HepG2 (cell line): ENCODE data around the gene ANKRA2. TPM values are rescaled to one million over a fixed set of nuclear protein-coding genes. Genes with fewer than 3 reads are reported as not detected.

ENCODE experiments used
- ATAC-seq: fragments of 200-7000 bp; cut with Tn5 transposase; 3 replicates; pipeline ENCODE4 v1.9.1; 2020; ENCODE audit warnings: mild to moderate bottlenecking, moderate library complexity
- BruUV-seq: library from RNA; stranded (reverse); fragments of 400-500 nt; replicated peaks from 2 replicates; lab custom pipeline; 2021; lab: Mats Ljungman, UMichigan
- CTCF ChIA-PET: fragments of 300-600 bp; formaldehyde crosslinking; extraction: SDS; loops from one replicate; lab custom pipeline; 2021; ENCODE audit warnings: low total read pairs, inconsistent platforms, low intra/inter-chr PET ratio; lab: Yijun Ruan, JAX
- POLR2A ChIA-PET: fragments of 350-600 bp; sonication (Branson Sonifier 250); formaldehyde crosslinking; loops from one replicate; lab custom pipeline; 2020; ENCODE audit warnings: antibody characterized with exemption, inconsistent platforms; lab: Yijun Ruan, JAX
- DNase-seq: peaks from one replicate; pipeline ENCODE4 v3.0.0-alpha.2; 2015; ENCODE audit warnings: low spot score
- FAIRE-seq: peaks from 3 replicates; lab custom pipeline; 2011; peaks lifted over from hg19 to GRCh38; lab: Jason Lieb, UNC
- H2AFZ ChIP-seq: one replicate; pipeline ENCODE4 v1.6.1; 2011; ENCODE audit warnings: low read length, inconsistent platforms
- H3K27ac ChIP-seq: fragments of 300-600 bp; 3 replicates; pipeline ENCODE4 v1.8.0; 2011; ENCODE audit warnings: mixed run types, mild to moderate bottlenecking, mixed read lengths, low read length, inconsistent platforms; ENCODE audit not compliant: insufficient read depth; ENCODE audit errors: extremely low read length
- H3K27me3 ChIP-seq, 2 experiments: fragments of 200-600 bp in 1 of 2; 2 replicates in 1 of 2; 3 replicates in 1 of 2; pipeline versions ENCODE4 v1.6.0 to v1.8.0; 2011; ENCODE audit warnings: low read length in 2 of 2, mild to moderate bottlenecking in 2 of 2, moderate library complexity in 2 of 2, inconsistent platforms in 1 of 2; ENCODE audit not compliant: insufficient read depth in 2 of 2, control insufficient read depth in 1 of 2
- H3K36me3 ChIP-seq, 2 experiments: fragments of 200-600 bp in 1 of 2; replicated peaks in 1 of 2; 2 replicates in 1 of 2; 3 replicates in 1 of 2; pipeline versions ENCODE4 v1.5.1 to v1.8.0; 2011; ENCODE audit warnings: low read length in 2 of 2, inconsistent platforms in 1 of 2; ENCODE audit not compliant: insufficient read depth in 2 of 2, control insufficient read depth in 1 of 2
- H3K4me1 ChIP-seq: 2 replicates; pipeline ENCODE4 v1.5.1; 2012; ENCODE audit warnings: low read length, inconsistent platforms; ENCODE audit not compliant: insufficient read depth
- H3K4me2 ChIP-seq: 2 replicates; pipeline ENCODE4 v1.6.0; 2011; ENCODE audit warnings: low read depth, low read length, inconsistent platforms
- H3K4me3 ChIP-seq, 3 experiments: fragments of 200-600 bp in 1 of 3; sonication (generic), shearing (Covaris generic) in 1 of 3; replicated peaks in 1 of 3; 2 replicates each; pipeline ENCODE4 v1.5.1; 2011 to 2016; ENCODE audit warnings: low read length in 3 of 3, inconsistent platforms in 2 of 3, low read depth in 2 of 3, mild to moderate bottlenecking in 2 of 3, control low read depth in 1 of 3, mixed read lengths in 1 of 3; ENCODE audit not compliant: insufficient read depth in 1 of 3
- H3K79me2 ChIP-seq: one replicate; pipeline ENCODE4 v1.6.1; 2011; ENCODE audit warnings: low read length, inconsistent platforms; ENCODE audit not compliant: insufficient read depth
- H3K9ac ChIP-seq: 2 replicates; pipeline ENCODE4 v1.6.0; 2011; ENCODE audit warnings: mild to moderate bottlenecking, low read depth, low read length, inconsistent platforms; ENCODE audit not compliant: insufficient read depth
- H3K9me3 ChIP-seq: 2 replicates; pipeline ENCODE4 v1.5.1; 2012; ENCODE audit warnings: mild to moderate bottlenecking, low read length
- H4K20me1 ChIP-seq: 2 replicates; pipeline ENCODE4 v1.6.0; 2011; ENCODE audit warnings: inconsistent platforms, mild to moderate bottlenecking, low read length, moderate library complexity; ENCODE audit not compliant: insufficient read depth
- KDM5B ChIP-seq: sonication (generic); formaldehyde crosslinking; IDR thresholded peaks from 2 replicates; pipeline ENCODE4 v1.4.0; 2020; ENCODE audit warnings: missing genetic modification reagents, mild to moderate bottlenecking, borderline replicate concordance
- SAP130 ChIP-seq: IDR thresholded peaks from 2 replicates; pipeline ENCODE4 v1.6.1; 2016; ENCODE audit warnings: low read depth
- ZNF513 ChIP-seq: sonication (generic); formaldehyde crosslinking; conservative IDR thresholded peaks from 2 replicates; pipeline ENCODE4 v1.5.0; 2020; ENCODE audit warnings: missing genetic modification reagents
- ZNF589 ChIP-seq: sonication (generic); formaldehyde crosslinking; conservative IDR thresholded peaks from 2 replicates; pipeline ENCODE4 v1.8.0; 2022; ENCODE audit warnings: mild to moderate bottlenecking, moderate library complexity, missing genetic modification reagents
- WGBS: methylation state at CpG from one replicate; pipeline ENCODE4 v1.1.6; 2017; ENCODE audit warnings: low lambda C conversion rate; 5-methylcytosine and 5-hydroxymethylcytosine counted together
- in situ Hi-C: cut with HindIII; loops from 2 replicates; pipeline ENCODE4 v1.10.0; 2017; ENCODE audit warnings: low pct_unique_long_range_greater_than_20kb; ENCODE audit not compliant: extremely low pct_ligation_motif_present
- intact Hi-C: fragments of 100-400 bp; cut with micrococcal nuclease; formaldehyde crosslinking; loops from one replicate; pipeline ENCODE4 v1.10.0; 2022; ENCODE audit not compliant: unreplicated experiment
- polyA plus RNA-seq, 8 experiments: library from polyadenylated mRNA; depleted of rRNA in 3 of 8; stranded (reverse) in 7 of 8; unstranded in 1 of 8; fragments of >200 nt; fragmentation: Illumina TruSeq in 4 of 8; extraction: Trizol in 4 of 8; gene quantifications; 2 replicates each; pipeline versions ENCODE4 v1.2.1 to v1.2.3, GENCODE V29; 2011 to 2016; ENCODE audit warnings: low read depth in 4 of 8, missing spikeins in 1 of 8, mixed read lengths in 1 of 8; ENCODE audit not compliant: insufficient read depth in 1 of 8
- total RNA-seq, 5 experiments: library from RNA; depleted of rRNA; stranded (reverse); fragments of >200 nt; fragmentation: Illumina TruSeq; extraction: Trizol; gene quantifications; 2 replicates each; pipeline ENCODE4 v1.2.3, GENCODE V29; 2016; ENCODE audit warnings: low read depth in 1 of 5

Gene ANKRA2
- total and polyA plus RNA-seq, 2 of the 13 experiments (the other 11 are each of a cell fraction or from before 2014, with no cell fraction given): 23.6 to 33.6 TPM

DNA sequence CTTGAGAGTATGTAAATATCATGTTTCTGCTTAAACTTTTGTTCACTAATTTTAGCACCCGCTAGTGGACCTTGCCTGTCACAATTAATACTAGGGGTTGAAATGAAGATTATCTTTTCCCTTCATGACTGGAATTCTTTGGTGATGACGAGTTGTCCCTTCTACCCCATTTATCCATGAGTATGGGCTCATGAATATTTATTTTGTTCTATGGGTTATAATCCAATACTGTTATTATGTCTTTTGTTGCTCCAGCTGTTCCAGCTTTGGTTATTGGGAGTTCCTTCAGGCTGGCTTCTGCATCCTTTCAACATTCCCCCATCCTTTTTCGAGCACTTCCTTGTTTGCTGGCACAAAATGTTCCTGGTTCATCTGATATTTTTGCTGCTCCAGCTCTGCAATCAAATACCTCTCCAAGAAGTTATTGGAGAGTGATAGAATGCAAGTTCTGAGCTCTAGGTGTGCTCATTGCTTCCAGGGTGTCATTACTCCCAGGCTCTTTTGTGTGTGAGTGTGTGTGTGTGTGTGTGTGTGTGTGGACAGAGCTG, 40.8 kb upstream of the ANKRA2 start:
- CTCF ChIA-PET: no interaction called here

More for the DNA sequence above, 40.8 kb upstream of the ANKRA2 start:
- in situ Hi-C loops (no loop called here), intact Hi-C loops (no loop called here)
- POLR2A ChIA-PET: no interaction called here
- Histone ChIP-seq H3K4me3 (no peak overlapping the region), H2AFZ (no peak overlapping the region), H3K9ac (no peak overlapping the region), H3K27me3 (no peaks in the 10 kb centered on the region), H4K20me1 (no peaks in the 10 kb centered on the region), H3K27ac (no peak overlapping the region), H3K9me3 (peaks cover 8% of the 10 kb centered on the region), H3K4me2 (no peak overlapping the region), H3K79me2 (no peaks in the 10 kb centered on the region), H3K4me1 (peaks cover 26% of the 10 kb centered on the region), H3K36me3 (no peaks in the 10 kb centered on the region)
- DNase-seq (no peak), ATAC-seq (no peak), FAIRE-seq (no peak)
- no TSS peak for BruUV-seq
- 56% methylated on average over 3 of the region's 3 CpGs for WGBS
- no peak for TF ChIP-seq KDM5B
- TF ChIP-seq SAP130 (CRISPR knock-in tag): no peak
- TF ChIP-seq ZNF589: no peak
- TF ChIP-seq ZNF513 (CRISPR knock-in tag): no peak
